HL-60 (cell line): ENCODE measurements around the gene PLXNA2.

Source experiments
- DNase-seq, 2 experiments: peaks; one replicate each; pipeline ENCODE4 v3.0.0-alpha.2; 2010 to 2020; ENCODE audit warnings: low read depth in 1 of 2, low spot score in 1 of 2
- H3K27ac ChIP-seq: fragments of 250-450 bp; sonication (Bioruptor Pico); replicated peaks from 2 replicates; pipeline ENCODE4 v1.5.1; 2020; ENCODE audit warnings: mild to moderate bottlenecking, moderate library complexity
- H3K27me3 ChIP-seq: fragments of 250-450 bp; sonication (Bioruptor Pico); 2 replicates; pipeline ENCODE4 v1.5.1; 2021; ENCODE audit warnings: mild to moderate bottlenecking, moderate library complexity; ENCODE audit not compliant: insufficient read depth, poor library complexity, severe bottlenecking
- H3K4me3 ChIP-seq: replicated peaks from 2 replicates; pipeline ENCODE4 v1.5.1; 2011; ENCODE audit warnings: mild to moderate bottlenecking, control low read depth, low read length; ENCODE audit not compliant: insufficient read depth
- GABPA ChIP-seq: IDR thresholded peaks from 2 replicates; pipeline ENCODE4 v1.6.1; 2012; ENCODE audit warnings: low read depth
- POLR2AphosphoS5 ChIP-seq: IDR thresholded peaks from 2 replicates; pipeline ENCODE4 v1.6.1; 2012; ENCODE audit warnings: low read depth
- SPI1 ChIP-seq: IDR thresholded peaks from 2 replicates; pipeline ENCODE4 v1.6.1; 2012; ENCODE audit warnings: low read depth, mild to moderate bottlenecking, borderline replicate concordance
- TF ChIP-seq, protein P1 (sequence below): IDR thresholded peaks from 2 replicates; pipeline ENCODE4 v1.6.1; 2012; ENCODE audit warnings: low read depth; ENCODE audit not compliant: insufficient replicate concordance
- TF ChIP-seq, protein P2 (sequence below): IDR thresholded peaks from one replicate; pipeline ENCODE4 v1.5.1; 2011; ENCODE audit warnings: low read length, control low read depth, inconsistent platforms; ENCODE audit not compliant: insufficient read depth

PLXNA2 gene

DNA sequence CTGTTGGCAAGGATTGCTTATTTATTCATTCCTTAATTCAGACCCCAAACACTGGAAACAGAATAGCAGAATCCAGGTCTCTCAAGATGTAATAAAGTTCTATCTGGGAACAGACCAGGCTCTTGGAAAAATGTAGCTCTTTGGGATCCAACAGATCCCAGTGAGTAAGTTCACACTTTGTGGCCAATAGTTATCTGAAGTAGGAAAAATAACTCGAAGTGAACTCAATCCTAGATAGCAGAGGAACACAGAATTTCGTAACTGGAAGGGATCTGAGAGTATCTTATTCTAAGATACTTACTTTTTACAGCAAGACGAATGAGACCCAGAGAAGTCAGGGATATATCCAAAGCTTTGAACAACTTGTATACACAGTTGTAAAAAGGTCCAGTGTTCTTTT lies 182.6 kb downstream of the PLXNA2 start:
- no peak for DNase-seq
- no peak overlapping the region for H3K27ac ChIP-seq
- H3K27me3 ChIP-seq = peaks cover 5% of the 10 kb centered on the region
- TF ChIP-seq, protein P1, sequence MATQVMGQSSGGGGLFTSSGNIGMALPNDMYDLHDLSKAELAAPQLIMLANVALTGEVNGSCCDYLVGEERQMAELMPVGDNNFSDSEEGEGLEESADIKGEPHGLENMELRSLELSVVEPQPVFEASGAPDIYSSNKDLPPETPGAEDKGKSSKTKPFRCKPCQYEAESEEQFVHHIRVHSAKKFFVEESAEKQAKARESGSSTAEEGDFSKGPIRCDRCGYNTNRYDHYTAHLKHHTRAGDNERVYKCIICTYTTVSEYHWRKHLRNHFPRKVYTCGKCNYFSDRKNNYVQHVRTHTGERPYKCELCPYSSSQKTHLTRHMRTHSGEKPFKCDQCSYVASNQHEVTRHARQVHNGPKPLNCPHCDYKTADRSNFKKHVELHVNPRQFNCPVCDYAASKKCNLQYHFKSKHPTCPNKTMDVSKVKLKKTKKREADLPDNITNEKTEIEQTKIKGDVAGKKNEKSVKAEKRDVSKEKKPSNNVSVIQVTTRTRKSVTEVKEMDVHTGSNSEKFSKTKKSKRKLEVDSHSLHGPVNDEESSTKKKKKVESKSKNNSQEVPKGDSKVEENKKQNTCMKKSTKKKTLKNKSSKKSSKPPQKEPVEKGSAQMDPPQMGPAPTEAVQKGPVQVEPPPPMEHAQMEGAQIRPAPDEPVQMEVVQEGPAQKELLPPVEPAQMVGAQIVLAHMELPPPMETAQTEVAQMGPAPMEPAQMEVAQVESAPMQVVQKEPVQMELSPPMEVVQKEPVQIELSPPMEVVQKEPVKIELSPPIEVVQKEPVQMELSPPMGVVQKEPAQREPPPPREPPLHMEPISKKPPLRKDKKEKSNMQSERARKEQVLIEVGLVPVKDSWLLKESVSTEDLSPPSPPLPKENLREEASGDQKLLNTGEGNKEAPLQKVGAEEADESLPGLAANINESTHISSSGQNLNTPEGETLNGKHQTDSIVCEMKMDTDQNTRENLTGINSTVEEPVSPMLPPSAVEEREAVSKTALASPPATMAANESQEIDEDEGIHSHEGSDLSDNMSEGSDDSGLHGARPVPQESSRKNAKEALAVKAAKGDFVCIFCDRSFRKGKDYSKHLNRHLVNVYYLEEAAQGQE = no peak
- TF ChIP-seq SPI1 = no peak
- TF ChIP-seq, protein P2, sequence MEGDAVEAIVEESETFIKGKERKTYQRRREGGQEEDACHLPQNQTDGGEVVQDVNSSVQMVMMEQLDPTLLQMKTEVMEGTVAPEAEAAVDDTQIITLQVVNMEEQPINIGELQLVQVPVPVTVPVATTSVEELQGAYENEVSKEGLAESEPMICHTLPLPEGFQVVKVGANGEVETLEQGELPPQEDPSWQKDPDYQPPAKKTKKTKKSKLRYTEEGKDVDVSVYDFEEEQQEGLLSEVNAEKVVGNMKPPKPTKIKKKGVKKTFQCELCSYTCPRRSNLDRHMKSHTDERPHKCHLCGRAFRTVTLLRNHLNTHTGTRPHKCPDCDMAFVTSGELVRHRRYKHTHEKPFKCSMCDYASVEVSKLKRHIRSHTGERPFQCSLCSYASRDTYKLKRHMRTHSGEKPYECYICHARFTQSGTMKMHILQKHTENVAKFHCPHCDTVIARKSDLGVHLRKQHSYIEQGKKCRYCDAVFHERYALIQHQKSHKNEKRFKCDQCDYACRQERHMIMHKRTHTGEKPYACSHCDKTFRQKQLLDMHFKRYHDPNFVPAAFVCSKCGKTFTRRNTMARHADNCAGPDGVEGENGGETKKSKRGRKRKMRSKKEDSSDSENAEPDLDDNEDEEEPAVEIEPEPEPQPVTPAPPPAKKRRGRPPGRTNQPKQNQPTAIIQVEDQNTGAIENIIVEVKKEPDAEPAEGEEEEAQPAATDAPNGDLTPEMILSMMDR = no peak
- TF ChIP-seq GABPA = no peak
- H3K4me3 ChIP-seq = no peak overlapping the region

DNA sequence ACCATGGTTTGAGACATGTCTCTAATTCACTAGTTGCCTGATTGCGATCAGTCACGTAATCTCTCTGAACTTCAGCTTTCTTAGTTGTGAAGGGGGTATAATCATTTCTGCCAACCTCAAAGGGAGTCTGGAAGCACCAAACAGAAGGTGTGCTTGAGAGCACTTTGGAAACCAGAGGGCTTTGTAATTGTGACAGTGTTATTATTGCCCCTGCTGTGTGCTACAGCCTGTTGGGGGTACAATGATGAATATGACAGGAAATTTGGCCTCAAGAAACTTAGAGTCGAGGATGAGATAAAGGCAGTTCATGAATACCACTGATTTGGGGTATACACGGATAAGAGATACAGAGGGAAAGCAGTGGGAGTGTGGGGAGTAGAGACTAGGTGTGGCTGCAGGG lies 183.1 kb downstream of the PLXNA2 start:
- TF ChIP-seq SPI1 (no peak), GABPA (no peak), POLR2AphosphoS5 (no peak)
- TF ChIP-seq, protein P1 = no peak
- TF ChIP-seq, protein P2 = no peak
- Histone ChIP-seq H3K27me3 (peaks cover 5% of the 10 kb centered on the region), H3K4me3 (no peak overlapping the region), H3K27ac (no peak overlapping the region)
- no peak for DNase-seq

DNA sequence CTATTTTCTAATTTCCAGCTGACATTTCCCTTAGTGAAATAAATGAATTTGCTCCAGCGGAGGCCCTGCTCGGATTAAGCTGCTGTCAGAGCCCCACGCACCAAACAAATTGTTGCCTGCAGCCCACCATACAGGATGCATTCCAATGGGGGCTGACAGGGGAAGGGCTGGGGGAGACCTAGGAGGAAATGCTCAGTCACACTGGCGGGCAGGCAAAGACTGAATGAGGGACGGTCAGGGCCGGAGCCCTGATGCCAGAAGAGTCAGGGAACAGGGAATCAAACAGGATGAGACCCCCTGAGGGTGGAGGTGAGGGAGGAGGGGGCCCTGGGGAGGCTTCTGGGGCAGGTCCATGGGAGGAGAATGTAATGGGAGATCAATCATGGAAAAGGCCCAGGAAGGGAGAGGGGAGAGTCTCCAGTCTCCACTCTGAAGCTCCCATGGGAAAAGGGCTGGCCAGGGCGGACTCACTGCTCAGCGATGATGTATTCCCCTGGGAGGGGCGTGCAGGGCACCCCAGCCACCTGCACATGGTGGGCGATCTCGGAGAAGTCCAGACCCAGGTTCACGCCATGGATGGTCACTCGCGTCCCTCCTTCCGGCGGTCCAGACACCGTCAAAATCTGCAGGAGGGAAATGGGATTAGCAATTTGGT lies 183.8 kb downstream of the PLXNA2 start:
- H3K4me3 ChIP-seq = no peak overlapping the region
- TF ChIP-seq, protein P2 = no peak
- TF ChIP-seq SPI1 (no peak), GABPA (no peak), POLR2AphosphoS5 (no peak)
- TF ChIP-seq, protein P1 = no peak
- no peak for DNase-seq
- H3K27ac ChIP-seq = no peak overlapping the region
- H3K27me3 ChIP-seq = peaks cover 5% of the 10 kb centered on the region
